Mesenteric fat pad (tissue), 1 donor: ENCODE results near the gene TEX26. TPM values are rescaled to one million over a fixed set of nuclear protein-coding genes. Genes with fewer than 3 reads are reported as not detected.
"Not testable (repeated sequence)": the region's sequence is repeated elsewhere in the genome, so short reads cannot be mapped to it uniquely, and the experiment has no call there.

Experiments used
- DNase-seq: peaks from one replicate; pipeline ENCODE4 v3.0.0-alpha.2; 2020; ENCODE audit warnings: low spot score
- total RNA-seq: library from RNA; stranded (reverse); fragmentation: NEBNext Ultra II Directional; extraction: Animal tissue kit (Norgen Biotek cat#: 25700); gene quantifications from one replicate; pipeline ENCODE4 v1.2.1, GENCODE V29; 2021
- donor health status: DM: yes; HTN: yes; CAD: no.

The TEX26 gene
- total RNA-seq, 1 donor from 2014 or later, result 0.45 TPM

DNA sequence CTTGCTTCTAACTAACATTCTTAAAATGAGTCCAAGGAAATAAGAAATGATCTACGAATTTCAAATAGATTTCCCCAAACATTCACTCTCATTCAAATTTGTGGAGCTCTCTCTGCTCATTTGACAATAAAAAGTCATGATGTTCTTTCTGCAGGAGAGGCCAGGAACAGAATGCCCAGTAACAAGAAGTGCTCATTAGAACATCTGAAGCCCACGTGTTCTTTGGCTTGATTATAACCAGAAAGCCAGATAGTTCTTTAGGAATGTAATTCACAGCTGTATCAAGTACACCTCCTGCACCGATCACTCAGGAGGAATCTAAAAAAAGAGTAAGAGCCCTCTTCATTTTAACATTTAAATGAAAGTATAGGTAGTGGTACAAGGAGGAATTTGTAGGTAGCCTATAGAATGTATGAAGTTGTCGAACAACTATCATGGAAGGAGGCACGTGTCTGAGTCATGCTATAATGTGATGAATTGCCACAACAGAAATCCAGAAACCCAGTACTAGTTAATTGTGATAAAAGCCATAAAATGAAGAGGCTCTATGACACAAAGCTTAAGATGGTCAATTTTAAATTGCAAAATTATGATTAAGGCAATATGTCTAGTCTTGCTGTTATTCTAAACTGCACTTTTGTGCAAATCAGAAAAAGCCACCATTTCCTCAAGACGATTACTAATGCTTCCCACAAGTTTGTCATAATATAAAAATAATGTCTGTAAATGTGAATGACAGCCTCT is 13.6 kb upstream of the TEX26 start:
- no peak for DNase-seq

DNA sequence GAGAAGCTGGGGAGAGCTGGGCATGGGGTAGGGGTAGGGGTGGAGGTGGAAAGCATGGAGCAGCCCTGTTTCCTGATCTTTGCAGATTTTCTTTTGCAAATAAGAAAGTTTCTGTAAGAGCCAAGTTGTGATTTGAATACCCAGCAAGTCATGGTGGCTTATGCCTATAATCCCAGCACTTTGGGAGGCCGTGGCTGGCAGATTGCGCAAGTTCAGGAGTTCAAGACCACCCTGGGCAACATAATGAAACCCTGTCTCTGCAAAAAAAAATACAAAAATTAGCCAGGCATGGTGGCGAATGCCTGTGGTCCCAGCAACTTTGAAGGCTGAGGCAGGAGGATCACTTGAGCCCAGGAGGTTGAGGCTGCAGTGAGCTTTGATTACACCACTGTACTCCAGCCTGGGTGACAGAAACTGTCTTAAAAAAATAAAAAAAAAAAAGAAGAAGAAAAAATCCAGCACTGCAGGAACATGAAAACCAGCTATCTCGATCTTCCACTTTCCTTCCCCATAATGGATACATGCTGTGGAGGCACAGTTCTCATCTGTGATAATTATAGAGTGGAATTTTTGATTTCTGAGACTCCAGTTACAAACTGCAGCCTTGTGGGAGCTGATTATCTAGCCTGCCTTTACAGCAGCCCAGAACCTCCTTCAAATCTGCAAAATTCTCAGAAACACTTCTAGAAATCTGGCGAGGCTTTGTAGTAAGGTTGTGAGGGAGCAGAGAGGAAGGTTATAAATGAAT is 12.1 kb upstream of the TEX26 start:
- peak; percentile 59 for DNase-seq

DNA sequence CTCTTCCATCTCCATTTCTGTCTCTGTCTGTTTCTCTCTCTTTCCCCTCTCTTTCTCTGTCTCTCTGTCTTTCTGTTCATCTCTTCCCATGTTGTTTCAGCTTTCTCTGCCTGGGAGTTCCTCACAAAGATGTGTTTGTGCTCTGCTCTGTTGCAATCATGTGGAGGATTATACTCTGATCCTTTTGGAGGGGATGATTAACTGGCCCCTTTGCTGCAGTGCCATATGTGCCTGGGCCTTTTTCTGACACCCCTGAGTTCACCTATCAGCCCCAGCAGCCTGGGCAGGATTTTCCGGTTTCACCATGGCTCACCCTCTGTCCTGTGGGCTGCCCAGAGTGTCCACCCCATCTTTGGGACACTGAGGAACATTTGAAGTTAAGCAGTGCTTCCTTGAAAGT is 9.0 kb upstream of the TEX26 start:
- DNase-seq, result no peak

DNA sequence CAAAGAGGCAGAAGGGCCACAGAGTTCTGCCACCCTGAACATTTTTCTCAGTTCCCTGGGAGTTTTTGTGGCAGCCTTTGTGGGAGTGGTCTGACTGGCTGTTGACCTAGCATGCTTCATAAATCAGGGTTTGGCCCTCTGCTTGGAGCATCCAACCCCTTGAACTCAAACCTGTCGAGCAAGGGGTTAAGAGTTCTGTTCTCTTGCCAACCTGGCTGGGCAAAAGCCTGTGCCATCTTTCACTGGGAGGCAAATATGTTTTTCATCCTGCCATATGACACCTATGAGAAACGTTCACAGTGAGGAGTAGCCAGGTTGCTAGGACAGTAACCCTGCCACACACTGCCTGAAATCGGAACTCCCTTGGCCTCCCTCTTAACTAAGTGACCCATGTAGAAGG is 7.7 kb upstream of the TEX26 start:
- no peak for DNase-seq

DNA sequence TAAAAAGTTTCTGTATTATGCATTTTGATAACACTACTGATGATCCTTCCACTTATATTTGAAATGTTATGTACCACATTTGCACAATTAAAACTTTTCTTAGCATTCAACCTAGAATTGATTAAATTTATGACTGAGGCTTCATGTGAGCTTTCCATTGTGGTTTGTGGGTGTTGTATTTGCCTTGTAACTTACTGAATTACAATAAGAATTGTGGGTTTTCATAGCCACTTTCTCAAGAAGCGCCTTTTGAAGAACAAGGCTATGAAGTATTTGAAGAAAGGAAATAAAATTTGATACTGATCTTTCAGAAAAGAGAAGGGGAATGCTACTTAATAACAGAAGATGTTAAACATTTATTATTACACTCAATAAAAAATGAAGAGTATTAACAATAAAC is 7.0 kb upstream of the TEX26 start:
- no peak for DNase-seq

DNA sequence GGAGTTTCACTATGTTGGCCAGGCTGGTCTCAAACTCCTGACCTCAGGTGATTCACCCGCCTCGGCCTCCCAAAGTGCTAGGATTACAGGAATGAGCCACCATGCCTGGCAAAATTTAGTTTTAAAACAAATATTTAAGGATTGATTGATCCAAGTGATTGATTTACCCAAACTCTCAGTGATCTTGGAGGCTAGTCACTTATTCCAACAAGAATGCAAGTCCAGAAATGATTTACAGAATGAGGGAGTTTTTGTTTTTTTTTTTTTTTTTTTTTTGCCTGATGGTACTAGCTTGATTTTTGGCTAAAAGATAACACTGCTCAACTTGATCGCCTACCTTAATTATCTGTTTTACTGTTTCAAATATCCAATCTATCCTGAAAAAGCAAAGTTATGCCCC is 5.7 kb upstream of the TEX26 start:
- DNase-seq, result no peak

DNA sequence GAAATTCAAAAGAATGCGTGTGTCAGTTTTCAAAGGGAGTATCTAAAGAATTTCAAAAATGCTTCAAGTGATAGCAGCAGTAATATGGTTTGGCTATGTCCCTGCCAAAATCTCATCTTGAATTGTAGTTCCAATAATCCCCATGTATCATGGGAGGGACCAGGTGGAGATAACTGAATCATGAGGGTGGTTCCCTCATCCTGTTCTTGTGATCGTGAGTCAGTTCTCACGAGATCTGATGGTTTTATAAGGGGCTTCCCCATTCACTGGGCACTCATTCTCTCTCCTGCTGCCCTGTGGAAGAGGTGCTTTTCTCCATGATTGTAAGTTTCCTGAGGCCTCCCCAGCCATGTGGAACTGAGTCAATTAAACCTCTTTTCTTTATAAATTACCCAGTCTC is 5.3 kb upstream of the TEX26 start:
- DNase-seq, result not testable (repeated sequence)

DNA sequence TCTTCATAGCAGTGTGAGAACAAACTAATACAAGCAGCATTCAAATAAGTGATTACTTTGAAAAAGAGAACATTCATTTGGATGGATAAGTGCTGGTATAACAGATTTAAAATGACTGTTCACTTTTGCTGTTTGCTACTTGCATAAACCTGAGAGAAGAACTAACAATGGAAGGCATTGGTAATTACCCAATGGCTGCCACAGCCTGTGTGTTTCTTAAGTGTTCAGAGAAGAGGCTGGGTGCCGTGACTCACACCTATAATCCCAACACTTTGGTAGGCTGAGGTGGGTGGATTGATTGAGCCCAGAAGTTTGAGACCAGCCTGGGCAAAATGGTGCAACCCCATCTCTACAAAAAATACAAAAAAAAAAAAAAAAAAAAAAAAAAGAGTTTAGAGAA is 4.9 kb upstream of the TEX26 start:
- no peak for DNase-seq

DNA sequence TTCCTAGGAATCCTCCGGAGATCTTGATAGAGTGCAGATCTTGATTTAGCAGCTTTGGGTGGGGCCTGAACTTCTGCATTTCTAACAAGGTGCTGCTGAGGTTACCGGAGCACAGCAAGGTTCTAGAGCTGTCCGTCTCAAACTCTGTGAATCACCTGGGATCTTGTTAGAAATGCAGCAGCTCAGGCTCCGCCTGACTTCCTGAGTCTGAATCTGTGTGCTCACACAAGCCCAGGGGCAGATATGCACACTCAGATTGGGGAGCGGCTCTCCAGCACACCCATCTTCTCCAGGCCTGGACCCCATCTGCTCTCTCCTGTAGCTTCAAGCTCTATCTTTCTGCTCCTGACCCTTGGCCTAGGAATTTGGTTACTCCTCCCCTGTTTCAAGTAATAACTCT is 3.5 kb upstream of the TEX26 start:
- no peak for DNase-seq

DNA sequence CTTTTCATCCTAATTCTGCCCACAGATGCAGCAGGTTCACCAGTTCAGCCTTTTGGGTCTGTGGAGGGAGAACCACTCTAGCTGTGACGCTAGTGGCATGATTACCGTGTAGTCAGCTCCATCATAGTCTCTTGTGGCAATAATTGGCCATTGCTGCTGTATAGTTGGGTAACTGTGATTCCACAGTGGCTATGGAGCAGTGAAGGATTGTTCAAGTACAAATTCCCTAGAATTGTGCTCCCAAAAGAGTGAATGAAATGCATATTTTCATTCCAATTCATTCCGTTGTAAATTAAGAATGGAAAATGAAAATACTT is 856 bp downstream of the TEX26 start:
- DNase-seq, result no peak

DNA sequence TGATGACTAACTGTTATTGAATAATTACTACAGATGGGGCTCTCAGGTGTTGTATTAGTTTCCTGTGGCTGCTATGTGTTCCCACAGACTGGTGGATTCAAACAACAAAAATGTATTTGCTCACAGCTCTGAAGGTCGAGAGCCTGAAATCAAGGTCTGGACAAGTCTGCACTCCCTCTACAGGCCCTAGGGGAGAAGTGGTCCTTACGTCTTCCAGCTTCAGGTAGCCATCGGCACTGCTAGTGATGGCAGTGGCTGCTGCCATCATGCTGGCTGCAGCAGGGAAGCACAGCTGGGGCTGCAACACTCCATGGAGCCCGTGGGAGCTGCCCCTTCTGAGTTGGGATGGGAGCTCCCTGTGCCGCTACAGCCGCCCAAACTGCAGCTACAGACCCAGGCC is 1.9 kb downstream of the TEX26 start:
- no peak for DNase-seq

DNA sequence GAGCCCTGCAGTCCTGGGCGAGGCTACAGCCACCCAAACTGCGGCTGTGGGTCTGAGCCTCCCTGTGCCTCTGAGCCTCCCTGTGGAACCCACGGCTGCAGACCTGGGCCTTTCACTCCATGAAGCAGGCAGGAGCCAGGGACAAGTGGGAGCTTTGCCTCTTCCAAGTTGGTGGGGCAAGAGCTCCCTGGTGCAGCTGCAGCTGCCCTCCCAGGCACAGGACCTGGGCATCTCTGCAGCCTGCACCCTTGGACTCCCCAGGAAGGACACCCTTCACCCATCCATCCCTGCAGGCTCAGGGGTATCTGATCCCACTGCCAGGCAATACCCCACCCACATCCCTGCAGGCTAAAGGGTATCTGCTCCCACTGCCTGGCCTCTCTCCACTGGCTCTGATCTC is 2.3 kb downstream of the TEX26 start:
- no peak for DNase-seq

DNA sequence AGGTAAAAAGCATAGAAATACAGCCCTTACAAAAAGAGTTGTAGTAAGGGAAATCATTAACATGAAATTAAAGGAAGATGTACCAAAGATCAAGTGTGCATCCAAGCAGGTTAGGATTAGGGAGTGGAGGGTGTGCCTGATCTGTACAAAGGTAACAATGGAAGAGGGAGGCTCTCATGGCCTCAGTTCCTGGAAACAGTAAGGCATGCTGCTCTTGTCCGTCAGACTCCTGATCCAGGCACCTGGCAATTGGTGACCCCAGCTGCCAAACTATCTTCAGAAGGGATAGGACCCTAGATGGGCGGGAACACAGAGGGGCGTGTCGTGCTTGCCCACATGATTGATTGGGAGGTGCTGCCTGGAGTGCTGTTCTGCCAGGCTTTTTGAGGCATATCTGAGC is 4.5 kb downstream of the TEX26 start:
- DNase-seq, result no peak

DNA sequence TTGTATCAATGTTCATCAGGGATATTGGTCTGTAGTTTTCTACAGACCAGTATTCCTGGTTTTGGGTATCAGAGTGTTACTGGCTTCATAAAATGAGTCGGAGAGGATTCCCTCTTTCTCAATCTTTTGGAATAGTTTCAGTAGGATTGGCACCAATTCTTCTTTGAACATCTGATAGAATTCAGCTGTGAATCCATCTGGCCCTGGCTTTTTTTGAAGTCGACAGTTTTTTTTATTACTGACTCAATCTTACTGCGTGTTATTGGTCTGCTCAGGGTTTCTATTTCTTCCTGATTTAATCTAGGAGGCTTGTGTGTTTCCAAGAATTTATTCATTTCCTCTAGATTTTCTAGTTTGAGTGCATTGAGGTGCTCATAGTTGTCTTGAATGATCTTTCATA is 11.4 kb downstream of the TEX26 start:
- DNase-seq, result no peak

DNA sequence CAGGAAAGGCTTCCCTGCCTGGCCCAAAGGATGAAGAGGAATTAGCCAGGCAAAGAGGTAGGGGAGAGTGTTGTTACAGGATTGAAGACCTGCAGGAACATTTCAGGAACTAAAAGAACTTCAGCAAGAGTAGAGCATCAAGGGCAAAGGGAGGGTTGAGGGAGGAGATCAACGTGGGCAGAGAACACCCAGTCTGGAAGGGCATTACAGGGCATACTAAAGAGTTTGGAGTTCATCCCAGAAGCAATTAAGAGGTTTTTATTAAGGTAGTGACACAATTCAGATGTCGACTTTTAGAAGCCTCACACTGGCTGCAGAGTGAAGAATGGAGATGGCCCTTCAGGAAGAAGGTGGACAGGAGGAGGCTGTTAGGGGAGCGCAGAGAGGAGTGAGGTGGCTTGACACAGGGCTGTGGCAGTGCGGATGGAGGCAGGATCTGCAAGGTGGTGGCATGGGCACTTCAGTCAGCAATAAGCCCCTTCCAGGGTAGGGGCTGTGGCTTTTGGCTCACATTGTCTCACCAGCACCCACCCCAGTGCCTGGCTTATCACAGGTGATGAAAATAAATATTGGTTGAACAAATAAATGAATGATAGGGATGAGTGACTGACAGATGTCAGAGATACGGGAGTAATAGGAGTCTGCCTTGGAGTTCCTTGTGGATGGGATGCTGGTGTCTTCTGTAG is 24.9 kb downstream of the TEX26 start:
- DNase-seq, result no peak

DNA sequence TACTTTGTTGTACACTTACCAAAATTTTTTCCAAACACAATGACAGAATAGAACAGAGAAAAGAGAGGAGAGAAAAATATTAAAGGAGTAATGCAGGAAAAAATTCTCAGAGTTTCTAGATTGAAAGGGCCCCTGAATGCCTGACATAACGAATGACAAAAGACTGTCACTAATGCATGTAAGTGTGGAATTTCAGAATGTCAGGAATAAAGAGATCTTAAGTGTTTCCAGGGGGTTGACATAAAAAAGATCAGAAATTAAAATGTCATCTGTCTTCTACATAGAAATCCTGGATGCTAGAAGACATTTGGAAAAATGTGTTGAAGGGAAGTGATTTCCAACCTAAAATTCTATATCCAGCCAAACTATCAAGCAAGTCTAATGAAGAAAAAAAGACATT is 27.2 kb downstream of the TEX26 start:
- DNase-seq, result no peak

DNA sequence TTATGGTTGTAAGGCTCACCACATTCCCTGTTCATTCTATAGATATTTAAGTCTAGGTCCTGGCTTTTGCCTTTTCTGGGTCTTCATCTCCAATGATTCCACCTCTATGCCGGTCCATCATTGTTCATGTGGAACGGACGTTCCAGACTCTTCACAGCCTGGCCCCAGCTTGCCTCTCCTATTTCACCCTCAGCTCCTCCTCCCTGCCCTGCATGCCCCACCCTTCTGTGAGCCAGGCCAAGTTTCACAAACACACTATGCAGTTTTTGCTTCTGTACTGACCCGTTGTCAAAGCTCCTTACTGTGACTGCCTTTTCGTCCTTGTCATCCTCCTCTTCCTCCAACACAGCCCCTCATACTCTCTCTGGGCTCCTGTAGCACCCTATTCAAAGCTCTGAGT is 31.3 kb downstream of the TEX26 start:
- DNase-seq, result no peak

DNA sequence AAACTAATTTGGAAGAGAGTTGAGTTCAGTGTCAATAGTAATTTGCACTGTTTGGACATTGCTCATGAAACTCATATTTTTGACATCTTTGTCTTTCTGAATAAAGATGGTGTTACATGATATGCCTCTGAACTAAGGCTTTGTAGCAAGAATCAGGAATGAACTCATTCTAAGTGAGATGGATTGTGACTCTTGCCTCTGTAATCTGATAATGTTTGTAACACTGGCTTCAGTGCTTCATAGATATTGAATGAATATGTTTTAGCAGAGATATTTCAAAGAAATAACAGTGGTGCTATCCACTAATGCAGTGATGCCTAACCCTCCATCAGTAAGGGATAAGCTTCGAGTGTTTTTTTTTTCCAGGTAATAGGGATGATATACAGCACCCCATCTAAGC is 32.9 kb downstream of the TEX26 start:
- DNase-seq, result no peak

DNA sequence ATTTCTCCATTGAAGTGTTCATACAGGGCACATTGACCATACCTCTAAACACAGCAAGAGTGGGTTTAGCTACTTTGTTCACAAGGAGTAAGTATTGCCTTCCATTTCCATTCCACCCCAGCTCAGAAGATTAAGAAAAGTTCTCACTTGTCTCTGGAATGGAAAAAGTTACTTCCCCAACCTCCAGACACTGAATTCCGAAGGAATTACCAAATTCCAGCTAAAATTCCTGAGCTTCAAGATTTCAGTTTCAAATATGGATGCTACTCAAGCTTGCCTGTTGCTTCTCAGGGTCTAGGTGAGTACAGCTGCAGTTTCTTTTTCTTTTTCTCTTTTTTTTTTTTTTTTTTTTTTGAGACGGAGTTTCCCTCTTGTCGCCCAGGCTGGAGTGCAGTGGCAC is 33.6 kb downstream of the TEX26 start:
- no peak for DNase-seq

DNA sequence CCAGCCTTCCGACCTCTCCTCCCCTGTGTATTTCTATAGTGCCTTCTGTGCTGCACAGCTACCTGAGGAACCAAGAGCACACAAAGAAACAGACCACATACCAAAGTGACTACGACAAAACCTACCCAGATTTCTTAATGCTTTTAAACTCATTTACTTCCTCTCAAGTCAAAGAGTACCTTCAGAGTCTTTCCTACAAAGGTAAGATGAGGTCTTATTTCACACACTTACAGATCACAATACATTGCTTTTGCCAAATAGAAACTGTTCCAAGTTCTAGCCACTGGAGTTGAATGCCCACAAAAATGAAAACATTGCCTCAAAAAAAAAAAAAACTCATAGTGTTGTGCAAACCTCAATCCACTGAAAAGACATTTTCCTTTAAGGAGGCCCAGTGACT is 36.4 kb downstream of the TEX26 start:
- no peak for DNase-seq

DNA sequence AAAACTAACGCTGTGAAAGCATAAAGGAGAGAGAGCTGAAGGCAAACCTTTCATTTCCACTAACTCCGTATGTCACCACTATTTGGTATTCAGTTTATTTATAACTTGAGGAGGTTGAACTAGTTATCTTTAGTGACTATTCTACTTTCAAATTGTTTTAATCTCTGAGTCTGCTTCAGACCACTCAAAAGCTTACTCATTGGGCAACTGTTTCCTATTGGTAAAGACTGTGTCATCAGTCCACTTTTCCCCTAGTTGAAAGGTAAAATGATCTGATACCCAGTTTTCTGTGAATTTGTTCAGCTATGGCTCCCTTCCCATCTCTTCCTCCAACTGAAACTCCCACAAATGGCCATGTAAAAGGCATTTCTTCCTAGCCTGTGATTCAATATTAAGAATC is 39.1 kb downstream of the TEX26 start:
- DNase-seq, result no peak

DNA sequence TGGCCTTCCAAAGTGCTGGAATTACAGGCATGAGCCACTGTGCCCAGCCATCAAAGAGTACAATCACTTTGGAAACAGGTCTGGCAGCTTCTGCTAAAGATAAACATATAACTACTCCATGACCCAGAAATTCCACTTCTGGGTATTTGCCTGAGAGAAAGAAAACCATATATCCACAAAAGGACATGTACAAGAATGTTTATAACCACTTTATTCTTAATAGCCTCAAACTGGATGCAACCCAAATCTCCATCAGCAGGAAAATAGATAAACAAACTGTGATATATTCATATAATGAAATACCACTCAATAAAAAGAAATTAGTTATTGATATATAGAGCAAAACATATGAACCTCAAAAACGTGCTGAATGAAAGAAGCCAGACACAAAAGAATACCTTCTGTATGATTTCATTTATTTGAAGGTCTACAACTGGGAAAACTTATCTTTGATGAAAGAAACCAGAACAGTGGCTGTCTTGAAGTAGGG is 40.5 kb downstream of the TEX26 start:
- DNase-seq, result no peak

DNA sequence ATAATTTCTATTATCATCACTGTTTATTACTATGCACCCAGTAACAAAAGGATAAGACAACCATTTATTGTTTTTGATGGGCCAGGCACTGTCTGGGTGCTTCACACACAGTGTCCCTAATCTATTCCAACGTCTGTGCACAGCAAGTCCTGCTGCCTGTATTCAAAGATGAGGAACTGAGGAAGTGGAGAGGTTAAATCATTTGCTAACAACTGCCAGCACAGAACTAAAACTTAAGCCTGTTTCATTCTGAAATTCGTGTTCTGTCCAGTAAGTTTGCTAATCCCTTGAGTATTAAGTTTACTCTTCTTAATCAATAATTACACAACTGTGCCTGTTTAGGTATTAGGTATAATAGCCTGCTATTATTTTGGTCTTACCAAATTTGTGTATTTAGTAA is 41.9 kb downstream of the TEX26 start:
- DNase-seq, result no peak
